K562 (cell line): ENCODE data around the gene ORM1. TPM values are rescaled to one million over a fixed set of nuclear protein-coding genes. Genes with fewer than 3 reads are reported as not detected.

Experiments
- ATAC-seq: fragments of 200-7000 bp; cut with Tn5 transposase; 3 replicates; pipeline ENCODE4 v1.9.1; 2020; ENCODE audit warnings: moderate library complexity
- BruUV-seq: library from RNA; stranded (reverse); fragments of 400-500 nt; replicated peaks from 2 replicates; lab custom pipeline; 2021; lab: Mats Ljungman, UMichigan
- CTCF ChIA-PET: fragments of 300-600 bp; formaldehyde crosslinking; extraction: SDS; loops from one replicate; lab custom pipeline; 2021; ENCODE audit warnings: low intra/inter-chr PET ratio; lab: Yijun Ruan, JAX
- POLR2A ChIA-PET: fragments of 300-600, 350-650 bp; sonication (Branson Sonifier 250); formaldehyde crosslinking; extraction: SDS; loops from one replicate; lab custom pipeline; 2021; ENCODE audit warnings: antibody characterized with exemption, inconsistent platforms; lab: Yijun Ruan, JAX
- DNase-seq, 4 experiments: peaks; one replicate each; pipeline versions ENCODE4 v3.0.0 to v3.0.0-alpha.2; 2011 to 2018; ENCODE audit warnings: low spot score in 3 of 4, mixed read lengths in 3 of 4; ENCODE audit errors: extremely low read depth in 1 of 4
- FAIRE-seq: peaks from 2 replicates; lab custom pipeline; 2011; peaks lifted over from hg19 to GRCh38; lab: Jason Lieb, UNC
- H2AFZ ChIP-seq: 2 replicates; pipeline ENCODE4 v1.6.0; 2011; ENCODE audit warnings: low read depth, low read length, control low read depth, inconsistent platforms
- H3K27ac ChIP-seq: fragments of 200-600 bp; 3 replicates; pipeline ENCODE4 v1.8.0; 2011; ENCODE audit warnings: low read depth, mild to moderate bottlenecking, control low read depth, inconsistent platforms, low read length, moderate library complexity, mixed read lengths; ENCODE audit errors: extremely low read depth
- H3K27me3 ChIP-seq, 2 experiments: fragments of 300-600 bp in 1 of 2; 2 replicates in 1 of 2; 3 replicates in 1 of 2; pipeline versions ENCODE4 v1.6.0 to v1.8.0; 2011; ENCODE audit warnings: inconsistent platforms in 2 of 2, low read length in 2 of 2, mild to moderate bottlenecking in 1 of 2, mixed read lengths in 1 of 2, moderate library complexity in 1 of 2; ENCODE audit not compliant: control insufficient read depth in 2 of 2, insufficient read depth in 2 of 2
- H3K36me3 ChIP-seq: fragments of 300-600 bp; 3 replicates; pipeline ENCODE4 v1.8.0; 2011; ENCODE audit warnings: mild to moderate bottlenecking, low read length, inconsistent platforms; ENCODE audit not compliant: control insufficient read depth, insufficient read depth
- H3K4me1 ChIP-seq, 2 experiments: fragments of 200-600 bp in 1 of 2; replicated peaks in 1 of 2; 2 replicates in 1 of 2; 3 replicates in 1 of 2; pipeline versions ENCODE4 v1.5.1 to v1.8.0; 2011; ENCODE audit warnings: inconsistent platforms in 2 of 2, low read length in 2 of 2, mild to moderate bottlenecking in 1 of 2, mixed read lengths in 1 of 2, moderate library complexity in 1 of 2; ENCODE audit not compliant: control insufficient read depth in 2 of 2, insufficient read depth in 2 of 2
- H3K4me2 ChIP-seq: 2 replicates; pipeline ENCODE4 v1.6.1; 2011; ENCODE audit warnings: low read length, control low read depth, inconsistent platforms, mixed read lengths; ENCODE audit not compliant: insufficient read depth
- H3K4me3 ChIP-seq: fragments of 200-600 bp; sonication (generic), shearing (Covaris generic); 2 replicates; pipeline ENCODE4 v1.5.1; 2016; ENCODE audit warnings: control low read depth, inconsistent platforms
- H3K79me2 ChIP-seq: fragments of 200-600 bp; 3 replicates; pipeline ENCODE4 v1.8.0; 2011; ENCODE audit warnings: low read length, inconsistent platforms; ENCODE audit not compliant: control insufficient read depth, insufficient read depth
- H3K9ac ChIP-seq, 2 experiments: 2 replicates each; pipeline versions ENCODE4 v1.6.0 to v1.6.1; 2011; ENCODE audit warnings: low read depth in 2 of 2, low read length in 2 of 2, control low read depth in 1 of 2, inconsistent platforms in 1 of 2, mild to moderate bottlenecking in 1 of 2, mixed read lengths in 1 of 2; ENCODE audit not compliant: insufficient read depth in 1 of 2
- H3K9me1 ChIP-seq: one replicate; pipeline ENCODE4 v1.6.0; 2011; ENCODE audit warnings: inconsistent platforms, mild to moderate bottlenecking, low read length, moderate library complexity; ENCODE audit not compliant: control insufficient read depth, insufficient read depth
- H3K9me3 ChIP-seq: replicated peaks from 2 replicates; pipeline ENCODE4 v1.5.1; 2011; ENCODE audit warnings: low read depth, low read length, inconsistent platforms; ENCODE audit not compliant: control insufficient read depth, insufficient read depth
- H4K20me1 ChIP-seq: replicated peaks from 2 replicates; pipeline ENCODE4 v1.6.1; 2011; ENCODE audit warnings: low read length, inconsistent platforms, mixed read lengths; ENCODE audit not compliant: control insufficient read depth, insufficient read depth
- ADNP ChIP-seq: fragments of 200-800 bp; sonication (Bioruptor generic); IDR thresholded peaks from 2 replicates; pipeline ENCODE4 v1.6.1; 2016; ENCODE audit warnings: missing genetic modification characterization, missing compliant biosample characterization
- ATF6 ChIP-seq: sonication (generic); formaldehyde crosslinking; IDR thresholded peaks from 2 replicates; pipeline ENCODE4 v1.4.0; 2020; ENCODE audit warnings: mild to moderate bottlenecking, missing genetic modification reagents
- DEAF1 ChIP-seq: fragments of 450-650 bp; formaldehyde crosslinking; IDR thresholded peaks from 2 replicates; pipeline ENCODE4 v1.4.0; 2020; ENCODE audit warnings: mild to moderate bottlenecking, moderate library complexity
- FUS ChIP-seq: fragments of 200-400 bp; formaldehyde crosslinking; optimal IDR thresholded peaks from 2 replicates; pipeline ENCODE3; 2017; ENCODE audit warnings: low read depth, low read length
- HNRNPL ChIP-seq: fragments of 200-400 bp; formaldehyde crosslinking; IDR thresholded peaks from 2 replicates; pipeline ENCODE4 v1.6.1; 2017; ENCODE audit warnings: low read depth, mild to moderate bottlenecking, low read length
- MAZ ChIP-seq, 2 experiments: fragments of 450-650 bp in 1 of 2; sonication (generic) in 1 of 2; formaldehyde crosslinking; IDR thresholded peaks in 1 of 2; conservative IDR thresholded peaks in 1 of 2; 2 replicates each; pipeline versions ENCODE4 v1.4.0 to v1.5.0; 2020; ENCODE audit warnings: mild to moderate bottlenecking in 1 of 2, missing genetic modification reagents in 1 of 2
- NEUROD1 ChIP-seq: fragments of 150-350 bp; IDR thresholded peaks from 2 replicates; pipeline ENCODE4 v1.6.1; 2014; ENCODE audit warnings: borderline replicate concordance, low read length, low read depth; ENCODE audit not compliant: partially characterized antibody
- SMARCA4 ChIP-seq: fragments of 450-650 bp; IDR thresholded peaks from 2 replicates; pipeline ENCODE4 v1.6.1; 2016
- SP2 ChIP-seq: IDR thresholded peaks from 2 replicates; pipeline ENCODE4 v1.6.1; 2011; ENCODE audit warnings: mild to moderate bottlenecking, low read depth, low read length, moderate library complexity; ENCODE audit not compliant: poor library complexity, severe bottlenecking; ENCODE audit errors: extremely low read depth
- SREBF1 ChIP-seq: fragments of 150-350 bp; IDR thresholded peaks from 2 replicates; pipeline ENCODE4 v1.6.1; 2014; ENCODE audit warnings: antibody characterized with exemption, low read depth, low read length, borderline replicate concordance
- VEZF1 ChIP-seq: fragments of 200-800 bp; sonication (Bioruptor generic); IDR thresholded peaks from 2 replicates; pipeline ENCODE4 v1.6.1; 2017; ENCODE audit warnings: missing genetic modification characterization, missing compliant biosample characterization
- ZNF239 ChIP-seq: fragments of 250-450 bp; sonication (Bioruptor Pico); IDR thresholded peaks from 2 replicates; pipeline ENCODE4 v1.4.0; 2020; ENCODE audit warnings: mild to moderate bottlenecking
- ZNF512 ChIP-seq: IDR thresholded peaks from 2 replicates; pipeline ENCODE4 v1.6.1; 2016; ENCODE audit warnings: missing genetic modification characterization, missing compliant biosample characterization
- WGBS: fragments of 100-300 bp; shearing (Covaris generic); methylation state at CpG from one replicate; pipeline ENCODE4 v1.1.6; 2016; ENCODE audit warnings: low coverage, mixed read lengths; ENCODE audit not compliant: insufficient coverage; ENCODE audit errors: missing lambda C conversion rate; 5-methylcytosine and 5-hydroxymethylcytosine counted together
- in situ Hi-C: fragments of 300-500 bp; cut with MboI; formaldehyde crosslinking; loops from 4 replicates; pipeline ENCODE4 v1.15.0; 2018; ENCODE audit warnings: inconsistent platforms, mixed read lengths
- intact Hi-C: fragments of 100-400 bp; cut with micrococcal nuclease; formaldehyde crosslinking; loops from 2 replicates; pipeline ENCODE4 v1.14.2; 2022
- polyA plus RNA-seq, 8 experiments: library from polyadenylated mRNA; depleted of rRNA in 4 of 8; stranded (reverse) in 5 of 8; unstranded in 3 of 8; fragments of >200 nt; fragmentation: Nextera tagmentation in 2 of 8; fragmentation: Illumina TruSeq in 1 of 8; extraction: Ambion mirVana in 2 of 8; extraction: Trizol in 1 of 8; gene quantifications; 2 replicates each; pipeline versions ENCODE4 v1.2.1 to v1.2.3, GENCODE V29; 2011 to 2014; ENCODE audit warnings: inconsistent platforms in 1 of 8, missing spikeins in 1 of 8
- total RNA-seq, 7 experiments: library from RNA; depleted of rRNA in 6 of 7; stranded (reverse); fragments of >200 nt in 6 of 7; fragmentation: Illumina TruSeq in 2 of 7; extraction: Trizol in 2 of 7; gene quantifications; 2 replicates each; pipeline versions ENCODE4 v1.2.1 to v1.2.3, GENCODE V29; 2011 to 2021; ENCODE audit warnings: low replicate concordance in 1 of 7

Gene ORM1
- total and polyA plus RNA-seq, 9 of the 15 experiments (the other 6 are each of a cell fraction or from before 2014, with no cell fraction given) = 2.9 TPM; not detected in 8

- H3K9me3 ChIP-seq = no peaks in the 10 kb centered on the region
- no peaks in the 10 kb centered on the region for H3K36me3 ChIP-seq
- WGBS = 85% methylated on average over 4 of the region's 6 CpGs
- H3K27ac ChIP-seq = no peak overlapping the region
- H3K79me2 ChIP-seq = no peaks in the 10 kb centered on the region
- H3K9me1 ChIP-seq = no peaks in the 10 kb centered on the region
- no peaks in the 10 kb centered on the region for H3K27me3 ChIP-seq
- in situ Hi-C loops = no loop called here
- no peak overlapping the region for H3K9ac ChIP-seq
- FAIRE-seq = no peak
- intact Hi-C loops = no loop called here
- ChIA-PET POLR2A (interaction anchor here (0.6 to 1.0 kb wide), 2 partner anchors 13 to 143 kb away, joined by 3 to 4 read pairs; no protein-coding TSS in a partner anchor), CTCF (no interaction called here)
- no peak overlapping the region for H3K4me3 ChIP-seq
- H2AFZ ChIP-seq = no peak overlapping the region
- no peak for DNase-seq
- ATAC-seq = no peak
- no peaks in the 10 kb centered on the region; the same call in 1 of the 2 replicates for H4K20me1 ChIP-seq
- no TSS peak for BruUV-seq
- H3K4me1 ChIP-seq = peaks cover 0 to 17% of the 10 kb centered on the region in 2 experiments; a peak in 2 of 5 replicates
- no peak overlapping the region for H3K4me2 ChIP-seq
- TF ChIP-seq NEUROD1 (no peak), ZNF512 (tag) (no peak), ADNP (tag) (no peak), SREBF1 (no peak), ATF6 (CRISPR knock-in tag) (no peak), DEAF1 (CRISPR knock-in tag) (no peak), SMARCA4 (no peak), HNRNPL (no peak), VEZF1 (CRISPR knock-in tag) (no peak), ZNF239 (CRISPR knock-in tag) (no peak), MAZ (CRISPR knock-in tag; conservative IDR thresholded peaks at IDR 0.05 in 1 of 2, IDR thresholded peaks at IDR 0.05 in 1 of 2) (no peak), FUS (no peak), SP2 (no peak)
These were observed 47.5 kb downstream of the ORM1 start for GRCh38 chr9:114370251-114370967.
